ENCODE measurements around the gene PSD4. TPM values are rescaled to one million over a fixed set of nuclear protein-coding genes. Genes with fewer than 3 reads are reported as not detected.

Gene PSD4
- total RNA-seq, 2 experiments from 2014 or later: 329 to 335 TPM

DNA sequence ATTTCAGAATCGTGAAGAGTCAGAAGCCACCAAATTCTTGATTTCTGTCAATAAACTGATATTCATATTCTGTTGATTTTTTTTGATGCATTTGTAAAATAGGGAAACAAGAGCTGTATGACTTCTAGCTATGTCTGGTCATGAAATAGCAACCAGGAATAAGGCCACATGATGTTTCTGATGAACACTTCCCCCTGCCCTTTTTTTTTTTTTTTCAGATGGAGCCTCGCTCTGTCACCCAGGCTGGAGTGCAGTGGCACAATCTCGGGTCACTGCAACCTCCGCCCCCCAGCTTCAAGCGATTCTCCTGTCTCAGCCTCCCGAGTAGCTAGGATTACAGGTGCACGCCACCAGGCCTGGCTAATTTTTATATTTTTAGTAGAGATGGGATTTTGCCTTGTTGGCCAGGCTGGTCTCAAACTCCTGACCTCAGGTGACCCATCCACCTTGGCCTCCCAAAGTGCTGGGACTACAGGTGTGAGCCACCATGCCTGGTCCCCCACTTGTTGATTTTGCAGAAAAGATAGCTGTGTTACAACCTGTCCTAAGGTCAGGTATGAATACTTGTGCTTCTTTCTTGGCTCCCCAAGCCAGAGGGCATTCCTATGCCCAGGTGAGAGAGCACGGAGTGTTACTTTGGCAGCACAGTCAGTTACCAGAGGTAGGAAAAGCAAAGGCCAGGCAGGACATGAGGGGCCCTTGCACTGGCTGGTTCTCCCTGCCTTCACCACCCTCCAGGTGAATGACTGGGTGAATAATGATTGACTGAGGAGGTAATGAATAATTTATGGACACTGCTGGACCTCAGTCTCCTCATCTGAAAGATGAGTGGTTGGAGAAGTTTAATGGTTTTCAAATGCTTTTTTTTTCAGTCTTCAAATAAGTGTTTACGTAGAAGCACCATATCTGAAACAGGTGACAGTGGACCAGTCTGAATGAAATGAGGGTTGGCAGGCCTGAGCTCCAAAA lies 65.4 kb downstream of the PSD4 start:
- no peaks in the 10 kb centered on the region for H3K36me3 Mint-ChIP-seq (ENCODE audit: low read depth)
- ChIA-PET CTCF (interaction anchor here (1.1 to 2.4 kb wide), 7 partner anchors 10 to 150 kb away, joined by 3 to 18 read pairs (median 4); no protein-coding TSS in a partner anchor), POLR2A (no interaction called here)
- no peak for DNase-seq
- no peak overlapping the region for H3K27ac Mint-ChIP-seq
- no peak overlapping the region for H3K4me3 Mint-ChIP-seq
- no peaks in the 10 kb centered on the region for H3K27me3 Mint-ChIP-seq
- H3K4me1 Mint-ChIP-seq: peaks cover 15% of the 10 kb centered on the region
- H3K9me3 Mint-ChIP-seq: no peaks in the 10 kb centered on the region

DNA sequence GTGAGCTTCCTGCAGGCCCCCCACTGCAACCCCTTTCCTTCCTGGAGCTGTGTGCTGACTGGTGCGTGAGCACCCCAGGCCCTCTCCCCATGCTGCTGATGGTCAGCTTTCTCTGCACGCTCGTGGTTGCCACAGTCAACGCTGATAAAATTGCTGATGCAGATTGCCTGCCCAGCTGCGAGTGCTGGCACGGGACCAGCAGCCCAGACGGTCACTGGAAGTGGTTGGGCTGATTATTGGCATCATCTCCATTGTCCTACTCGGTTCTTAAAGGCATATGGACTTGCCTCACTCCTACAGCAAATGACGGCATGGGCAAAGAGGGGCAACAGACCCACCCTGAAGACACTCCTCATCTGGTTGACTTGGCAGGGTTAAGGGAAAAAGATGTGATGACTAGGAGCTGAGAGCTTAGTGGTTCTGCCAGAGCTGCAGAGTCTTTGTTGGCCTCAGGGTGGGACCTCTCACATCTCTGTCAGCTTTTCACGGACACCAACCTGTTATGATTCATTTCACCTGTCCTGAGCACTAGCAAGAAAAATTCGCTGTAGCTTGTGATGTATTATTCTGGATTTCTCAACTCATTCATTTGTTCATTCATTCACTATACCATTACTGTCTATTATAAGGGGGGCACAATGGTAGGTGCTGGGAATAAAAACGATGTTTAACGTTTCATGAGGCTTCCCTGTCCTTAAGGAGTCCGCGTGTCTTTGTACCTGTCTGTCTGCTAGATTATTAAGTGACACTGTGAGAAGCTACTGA lies 66.6 kb downstream of the PSD4 start:
- Mint-ChIP-seq H3K36me3 (ENCODE audit: low read depth) (no peaks in the 10 kb centered on the region), H3K4me1 (peaks cover 15% of the 10 kb centered on the region), H3K27me3 (no peaks in the 10 kb centered on the region), H3K4me3 (no peak overlapping the region), H3K27ac (no peak overlapping the region), H3K9me3 (no peaks in the 10 kb centered on the region)
- CTCF ChIA-PET: interaction anchor here (0.7 to 2.4 kb wide), 9 partner anchors 9 to 149 kb away, joined by 3 to 18 read pairs (median 4); no protein-coding TSS in a partner anchor
- POLR2A ChIA-PET: no interaction called here
- DNase-seq: no peak

DNA sequence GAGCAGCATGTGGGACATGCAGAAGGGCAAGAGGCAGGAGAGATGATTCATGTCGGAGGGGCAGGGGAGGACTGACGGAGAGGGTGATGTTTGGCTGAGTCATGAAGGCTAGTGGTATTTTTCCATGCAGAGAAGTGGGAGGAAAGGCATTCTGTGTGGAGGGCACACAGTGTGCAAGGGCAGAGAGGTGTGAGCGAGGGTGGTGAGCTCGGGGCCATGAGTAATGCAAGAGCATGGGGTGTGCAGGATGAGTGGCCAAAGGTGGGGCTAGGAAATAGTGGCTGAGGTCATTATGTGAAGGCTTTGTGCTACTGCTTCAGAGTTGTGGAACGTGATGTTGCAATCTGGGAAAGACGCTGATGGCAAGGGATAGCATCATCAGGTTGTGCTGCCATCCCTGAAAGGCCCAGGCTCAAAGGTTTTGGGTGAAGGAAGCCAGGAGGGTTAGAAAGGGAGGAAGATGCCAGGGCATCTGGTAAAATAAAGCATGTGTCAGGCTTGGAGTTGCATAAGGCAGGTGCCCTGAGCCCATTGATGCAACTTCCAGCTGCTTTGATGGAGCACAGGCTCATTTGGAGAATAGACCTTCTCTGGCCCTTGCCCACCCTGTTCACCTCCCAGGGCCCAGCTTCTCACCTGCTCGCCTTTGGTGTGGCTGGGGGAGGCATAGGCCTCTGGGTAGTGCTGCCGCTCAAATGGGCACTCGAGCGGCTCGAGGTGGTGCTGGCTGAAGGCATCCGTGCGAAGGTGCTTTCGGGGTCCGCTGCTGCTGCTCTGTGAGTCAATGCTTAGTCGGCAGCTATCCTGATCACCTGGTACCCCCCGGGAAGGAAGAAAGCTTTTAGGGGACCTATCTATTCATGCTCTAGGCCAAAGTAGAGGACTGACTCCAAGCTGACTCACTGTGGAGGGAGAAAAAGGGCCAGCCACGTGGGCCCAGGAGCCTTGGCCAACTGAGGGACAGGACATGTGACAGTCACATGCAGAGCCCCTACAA lies 67.4 kb downstream of the PSD4 start:
- Mint-ChIP-seq H3K9me3 (no peaks in the 10 kb centered on the region), H3K4me1 (peaks cover 15% of the 10 kb centered on the region), H3K27me3 (peaks cover 1% of the 10 kb centered on the region), H3K4me3 (no peak overlapping the region), H3K36me3 (ENCODE audit: low read depth) (no peaks in the 10 kb centered on the region), H3K27ac (no peak overlapping the region)
- CTCF ChIA-PET: interaction anchor here (0.9 to 2.4 kb wide), 8 partner anchors 8 to 148 kb away, joined by 3 to 18 read pairs (median 4); no protein-coding TSS in a partner anchor
- POLR2A ChIA-PET: no interaction called here
- DNase-seq: no peak

DNA sequence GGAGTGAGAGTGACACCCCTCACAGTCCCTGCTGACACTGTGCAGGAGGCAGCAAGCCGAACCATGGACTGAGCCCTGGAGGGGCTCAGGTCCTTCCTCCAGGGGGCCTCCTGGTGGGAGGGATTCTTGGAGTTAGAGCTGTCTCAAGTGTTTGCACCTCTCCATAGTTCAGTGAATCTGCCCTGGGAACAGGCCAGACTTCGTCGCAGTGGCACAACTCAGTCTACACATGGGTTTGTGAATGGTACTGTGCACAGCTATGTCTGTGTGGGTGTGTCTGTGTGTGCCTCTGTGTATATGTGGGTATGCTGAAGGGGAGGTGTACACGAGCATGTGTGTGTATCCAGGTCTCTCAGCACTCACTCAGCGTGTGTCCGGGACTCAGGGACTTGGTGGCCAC lies 68.6 kb downstream of the PSD4 start:
- no peaks in the 10 kb centered on the region for H3K9me3 Mint-ChIP-seq
- no peaks in the 10 kb centered on the region for H3K36me3 Mint-ChIP-seq (ENCODE audit: low read depth)
- H3K27ac Mint-ChIP-seq: no peak overlapping the region
- ChIA-PET POLR2A (no interaction called here), CTCF (interaction anchor here (1.2 to 2.4 kb wide), 2 partner anchors 67 to 148 kb away, joined by 3 to 8 read pairs; no protein-coding TSS in a partner anchor)
- no peak for DNase-seq
- H3K4me3 Mint-ChIP-seq: no peak overlapping the region
- H3K27me3 Mint-ChIP-seq: peaks cover 2% of the 10 kb centered on the region
- H3K4me1 Mint-ChIP-seq: peaks cover 8% of the 10 kb centered on the region

DNA sequence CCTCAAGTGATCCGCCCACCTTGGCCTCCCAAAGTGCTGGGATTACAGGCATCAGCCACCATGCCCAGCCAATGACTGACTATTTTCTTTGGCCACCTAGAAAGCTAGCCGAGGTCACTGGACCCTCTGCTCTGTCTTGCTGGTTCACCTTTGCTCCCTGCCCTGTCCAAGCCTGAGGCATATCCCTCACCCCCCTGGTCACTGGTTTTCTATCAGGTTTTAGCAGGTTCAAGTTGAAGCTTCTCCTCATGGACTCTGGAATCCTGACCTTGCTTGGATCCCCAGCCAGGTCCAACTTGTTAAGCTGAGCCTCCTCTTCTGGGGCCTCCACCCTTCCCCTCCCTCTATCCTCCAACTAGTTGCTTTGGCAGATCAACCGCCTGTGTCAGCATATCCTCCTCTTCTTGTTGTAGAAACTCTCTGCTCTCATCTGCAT lies 71.5 kb downstream of the PSD4 start:
- Mint-ChIP-seq H3K27me3 (peaks cover 2% of the 10 kb centered on the region), H3K27ac (no peak overlapping the region), H3K4me1 (peaks cover 23% of the 10 kb centered on the region), H3K9me3 (no peaks in the 10 kb centered on the region), H3K4me3 (no peak overlapping the region), H3K36me3 (ENCODE audit: low read depth) (no peaks in the 10 kb centered on the region)
- CTCF ChIA-PET: interaction anchor here (0.9 to 2.2 kb wide), 8 partner anchors 11 to 145 kb away, joined by 3 to 13 read pairs (median 4); no protein-coding TSS in a partner anchor
- POLR2A ChIA-PET: no interaction called here
- DNase-seq: no peak

DNA sequence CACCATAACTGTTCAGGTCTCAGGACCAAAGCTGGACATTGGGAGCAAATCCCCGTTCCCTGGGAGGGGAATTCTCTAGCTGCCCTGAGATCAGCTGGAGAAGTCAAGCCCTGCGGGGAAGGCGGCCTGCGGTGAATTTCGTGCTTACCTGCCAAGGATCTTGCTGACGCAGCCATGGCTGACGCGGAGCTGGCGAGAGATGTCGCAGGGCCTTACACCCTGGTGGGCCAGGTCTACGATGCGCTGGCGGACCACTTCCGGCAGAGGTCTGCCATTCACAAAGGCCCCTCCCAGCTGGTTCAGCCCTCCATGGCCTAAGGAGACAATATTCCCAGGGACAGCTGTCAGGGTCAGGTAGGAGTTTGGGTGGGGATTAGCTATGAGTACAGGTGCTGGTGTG lies 72.8 kb downstream of the PSD4 start:
- POLR2A ChIA-PET: no interaction called here
- Mint-ChIP-seq H3K9me3 (no peaks in the 10 kb centered on the region), H3K27me3 (peaks cover 2% of the 10 kb centered on the region)

DNA sequence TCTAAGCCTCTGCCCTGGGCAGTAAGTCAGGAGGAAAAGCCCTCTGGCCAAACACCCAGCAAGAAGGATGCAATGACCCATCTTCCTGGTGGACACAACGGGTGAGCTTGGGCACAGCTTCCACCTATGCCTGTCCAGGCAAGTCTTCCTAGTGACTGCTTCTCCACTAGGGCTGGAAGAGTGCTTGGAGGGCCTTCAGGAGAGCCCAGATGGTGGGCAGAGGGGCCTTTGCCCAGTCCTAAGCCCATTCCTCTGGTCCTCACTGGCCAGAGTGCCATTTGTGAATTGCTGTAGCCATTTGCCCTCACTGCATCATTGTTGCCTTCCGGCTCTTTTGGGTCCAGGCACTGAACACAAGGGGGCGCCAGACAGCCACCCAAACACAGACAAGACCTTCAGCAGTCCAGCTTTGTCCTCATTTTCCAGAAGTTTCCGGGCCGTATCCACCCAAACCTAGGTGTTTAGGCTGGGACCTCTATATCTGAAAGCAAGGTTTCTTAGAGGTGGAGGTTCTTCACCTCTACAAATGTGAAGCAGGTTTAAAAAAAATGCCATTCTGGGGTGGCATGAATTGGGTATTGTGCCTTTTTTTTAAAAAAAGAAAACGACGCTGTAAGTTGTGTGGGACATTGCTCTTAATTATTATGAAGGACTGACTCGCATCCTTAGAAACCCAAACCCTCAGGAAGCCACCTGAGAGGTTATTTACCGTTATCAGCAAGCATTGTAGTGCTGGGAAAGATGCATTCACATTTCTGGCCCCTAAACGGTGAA lies 75.4 kb downstream of the PSD4 start:
- DNase-seq: peak; percentile 82
- Mint-ChIP-seq H3K4me3 (no peak overlapping the region), H3K4me1 (peaks cover 55% of the 10 kb centered on the region), H3K27me3 (peaks cover 2% of the 10 kb centered on the region), H3K27ac (peak overlapping the region; percentile 85), H3K9me3 (peaks cover 6% of the 10 kb centered on the region), H3K36me3 (ENCODE audit: low read depth) (peaks cover 11% of the 10 kb centered on the region)
- ChIA-PET CTCF (interaction anchor here (0.6 to 4.5 kb wide), 18 partner anchors 9 to 169 kb away, joined by 3 to 22 read pairs (median 4); partner anchors contain the start of gene PSD4), POLR2A (no interaction called here)

More for the DNA sequence above, 72.8 kb downstream of the PSD4 start:
- Mint-ChIP-seq H3K27ac (no peak overlapping the region), H3K4me1 (peaks cover 31% of the 10 kb centered on the region), H3K4me3 (no peak overlapping the region), H3K36me3 (ENCODE audit: low read depth) (no peaks in the 10 kb centered on the region)
- no peak for DNase-seq
- CTCF ChIA-PET: interaction anchor here (0.9 to 4.5 kb wide), 7 partner anchors 10 to 166 kb away, joined by 3 to 22 read pairs (median 3); no protein-coding TSS in a partner anchor

DNA sequence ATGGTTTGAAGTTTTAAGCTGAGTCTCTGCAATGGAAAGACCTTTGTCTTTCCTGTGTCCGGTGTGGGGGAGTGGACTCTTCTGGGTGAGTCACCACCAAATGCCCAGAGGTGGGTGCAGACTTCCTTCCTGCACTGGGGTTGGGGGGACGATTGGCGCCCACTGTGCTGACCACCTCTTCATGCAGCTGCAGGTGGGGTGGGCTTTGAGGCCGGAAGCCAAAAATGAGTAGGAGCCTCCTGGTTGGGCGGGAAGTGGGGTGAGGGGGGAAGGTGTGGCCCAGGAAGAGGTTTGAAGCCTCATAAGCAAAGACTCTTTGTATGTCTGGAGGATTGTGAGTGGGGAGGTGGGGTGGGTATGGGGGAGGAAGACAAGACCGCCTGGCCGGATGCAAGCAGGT lies 77.3 kb downstream of the PSD4 start:
- Mint-ChIP-seq H3K36me3 (ENCODE audit: low read depth) (peaks cover 24% of the 10 kb centered on the region), H3K27ac (peak overlapping the region; percentile 89), H3K4me1 (peaks cover 72% of the 10 kb centered on the region), H3K9me3 (peaks cover 6% of the 10 kb centered on the region), H3K4me3 (peak overlapping the region; percentile 39), H3K27me3 (peaks cover 2% of the 10 kb centered on the region)
- POLR2A ChIA-PET: no interaction called here
- CTCF ChIA-PET: interaction anchor here (0.9 to 4.5 kb wide), 9 partner anchors 10 to 139 kb away, joined by 3 to 22 read pairs (median 4); no protein-coding TSS in a partner anchor
- DNase-seq: peak; percentile 65

DNA sequence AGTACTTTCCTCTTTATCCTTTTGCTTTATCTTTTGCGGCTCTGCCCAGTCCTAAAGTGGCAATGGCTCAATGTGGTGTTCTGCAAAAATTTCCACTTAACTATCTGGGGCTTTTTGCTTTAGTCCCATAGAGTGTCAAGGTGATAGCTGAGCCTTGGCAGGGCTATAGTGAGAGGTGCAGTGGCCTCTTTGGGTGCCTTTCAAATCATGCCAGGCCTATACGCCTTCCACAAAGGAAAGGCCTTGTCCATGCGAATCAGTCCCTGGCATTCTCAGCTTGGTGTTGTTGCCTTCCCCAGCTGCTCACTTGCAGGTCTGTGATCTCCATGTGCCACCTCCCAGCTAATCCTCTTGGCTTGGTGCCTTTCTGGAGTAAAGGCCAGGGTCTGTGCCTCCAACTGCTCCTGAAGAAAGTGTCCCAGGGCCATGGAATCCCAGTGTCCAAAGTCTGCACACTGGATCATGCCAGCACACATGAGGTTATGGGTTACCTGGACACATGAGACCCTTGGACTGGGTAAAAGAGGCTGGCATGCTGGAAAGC lies 78.3 kb downstream of the PSD4 start:
- Mint-ChIP-seq H3K27me3 (no peaks in the 10 kb centered on the region), H3K4me3 (peak overlapping the region; percentile 14), H3K4me1 (peaks cover 74% of the 10 kb centered on the region), H3K9me3 (peaks cover 6% of the 10 kb centered on the region), H3K27ac (peak overlapping the region; percentile 89), H3K36me3 (ENCODE audit: low read depth) (peaks cover 28% of the 10 kb centered on the region)
- ChIA-PET CTCF (interaction anchor here (1.0 to 2.2 kb wide), 7 partner anchors 14 to 138 kb away, joined by 3 to 12 read pairs (median 4); no protein-coding TSS in a partner anchor), POLR2A (no interaction called here)
- DNase-seq: no peak

DNA sequence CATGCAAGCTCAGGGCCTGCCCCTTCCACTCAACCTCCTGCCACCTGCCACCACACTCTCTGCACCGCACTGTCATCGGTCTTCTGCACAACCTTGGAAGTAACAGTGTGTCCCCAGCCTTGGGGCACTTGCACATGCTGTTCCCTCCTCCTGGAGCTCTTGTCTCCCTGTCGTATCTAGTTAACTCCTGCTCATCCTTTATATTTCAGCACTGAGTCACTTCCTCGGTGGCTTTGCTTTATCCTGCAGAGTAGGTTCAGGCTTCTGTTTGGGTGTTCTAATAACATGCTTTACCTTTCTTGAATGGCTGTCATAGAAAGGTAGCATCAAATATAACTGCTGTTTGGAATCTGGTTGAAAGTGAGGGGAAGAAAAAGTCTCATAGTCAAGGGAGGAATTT lies 79.7 kb downstream of the PSD4 start:
- ChIA-PET CTCF (interaction anchor here (0.5 to 0.9 kb wide), 2 partner anchors 15 to 75 kb away, joined by 3 to 4 read pairs; no protein-coding TSS in a partner anchor), POLR2A (no interaction called here)
- H3K4me3 Mint-ChIP-seq: no peak overlapping the region
- peaks cover 83% of the 10 kb centered on the region for H3K4me1 Mint-ChIP-seq
- H3K27me3 Mint-ChIP-seq: no peaks in the 10 kb centered on the region
- H3K27ac Mint-ChIP-seq: no peak overlapping the region
- DNase-seq: no peak
- H3K36me3 Mint-ChIP-seq (ENCODE audit: low read depth): peaks cover 32% of the 10 kb centered on the region
- peaks cover 6% of the 10 kb centered on the region for H3K9me3 Mint-ChIP-seq
